Measurements from ENCODE around the gene OR6J1. TPM values are rescaled to one million over a fixed set of nuclear protein-coding genes. Genes with fewer than 3 reads are reported as not detected.
"Not testable (repeated sequence)": the region's sequence is repeated elsewhere in the genome, so short reads cannot be mapped to it uniquely, and the experiment has no call there.

OR6J1 gene
- total and polyA plus RNA-seq, 12 donors: not detected

DNA sequence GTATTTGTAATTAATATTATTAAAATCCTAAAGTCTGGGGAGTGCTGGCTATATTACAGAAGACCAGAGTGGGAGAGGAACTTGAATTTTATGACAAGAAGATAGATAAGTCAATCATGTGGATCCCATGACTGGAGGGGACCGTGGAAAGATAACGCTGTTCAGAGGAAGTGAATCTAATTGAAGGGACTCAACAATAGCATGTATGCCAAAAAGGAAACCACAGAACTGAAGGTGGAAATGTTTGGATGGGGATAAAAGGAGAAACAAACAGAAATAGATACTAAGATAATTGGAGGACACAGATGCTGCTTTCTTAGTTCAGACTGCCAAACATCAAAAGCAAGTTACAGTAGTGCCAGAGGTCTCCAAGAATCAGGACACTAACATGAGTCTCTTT is 21.1 kb downstream of the OR6J1 start:
- no peaks in the 10 kb centered on the region for H3K27me3 ChIP-seq
- H3K36me3 ChIP-seq (replicated peaks in 1 of 2): no peaks in the 10 kb centered on the region
- no peak overlapping the region for H3K4me3 ChIP-seq
- WGBS, 4 donors: 14 to 26% (median 19%) methylated on average over 2 of the region's 2 CpGs
- DNase-seq: no peak
- peaks cover 0 to 5% of the 10 kb centered on the region in 2 donors for H3K4me1 ChIP-seq (replicated peaks in 1 of 2)
- intact Hi-C loops (cut with DNase I): no loop called here
- no peak overlapping the region for H3K27ac ChIP-seq
- no peaks in the 10 kb centered on the region for H3K9me3 ChIP-seq (replicated peaks in 1 of 3)
- no peak for TF ChIP-seq POLR2A (IDR thresholded peaks at IDR 0.05)
- TF ChIP-seq, protein P1, sequence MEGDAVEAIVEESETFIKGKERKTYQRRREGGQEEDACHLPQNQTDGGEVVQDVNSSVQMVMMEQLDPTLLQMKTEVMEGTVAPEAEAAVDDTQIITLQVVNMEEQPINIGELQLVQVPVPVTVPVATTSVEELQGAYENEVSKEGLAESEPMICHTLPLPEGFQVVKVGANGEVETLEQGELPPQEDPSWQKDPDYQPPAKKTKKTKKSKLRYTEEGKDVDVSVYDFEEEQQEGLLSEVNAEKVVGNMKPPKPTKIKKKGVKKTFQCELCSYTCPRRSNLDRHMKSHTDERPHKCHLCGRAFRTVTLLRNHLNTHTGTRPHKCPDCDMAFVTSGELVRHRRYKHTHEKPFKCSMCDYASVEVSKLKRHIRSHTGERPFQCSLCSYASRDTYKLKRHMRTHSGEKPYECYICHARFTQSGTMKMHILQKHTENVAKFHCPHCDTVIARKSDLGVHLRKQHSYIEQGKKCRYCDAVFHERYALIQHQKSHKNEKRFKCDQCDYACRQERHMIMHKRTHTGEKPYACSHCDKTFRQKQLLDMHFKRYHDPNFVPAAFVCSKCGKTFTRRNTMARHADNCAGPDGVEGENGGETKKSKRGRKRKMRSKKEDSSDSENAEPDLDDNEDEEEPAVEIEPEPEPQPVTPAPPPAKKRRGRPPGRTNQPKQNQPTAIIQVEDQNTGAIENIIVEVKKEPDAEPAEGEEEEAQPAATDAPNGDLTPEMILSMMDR (IDR thresholded peaks at IDR 0.05): no peak

DNA sequence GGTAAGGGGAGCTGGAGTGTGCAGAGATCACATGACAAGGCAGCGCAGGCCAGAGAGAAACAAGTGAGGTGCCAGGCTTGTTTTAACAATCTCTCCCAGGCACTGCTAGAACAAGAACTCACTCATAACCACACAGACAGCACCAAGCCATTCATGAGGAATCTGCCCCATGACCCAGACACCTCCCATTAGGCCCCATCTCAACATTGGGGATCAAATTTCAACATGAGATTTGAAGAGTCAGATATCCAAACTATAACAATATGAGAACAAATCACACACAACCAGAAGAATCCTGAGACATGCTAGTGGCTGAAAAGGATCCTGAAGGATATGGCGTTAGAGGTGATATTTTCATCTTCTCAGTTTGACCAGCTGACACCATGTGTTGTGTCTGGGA is 21.9 kb downstream of the OR6J1 start:
- intact Hi-C loops (cut with DNase I): no loop called here
- no peaks in the 10 kb centered on the region for H3K9me3 ChIP-seq (replicated peaks in 1 of 3)
- no peaks in the 10 kb centered on the region for H3K36me3 ChIP-seq (replicated peaks in 1 of 2)
- H3K4me1 ChIP-seq (replicated peaks in 1 of 2): peaks cover 0 to 5% of the 10 kb centered on the region in 2 donors
- TF ChIP-seq POLR2A (IDR thresholded peaks at IDR 0.05): no peak
- TF ChIP-seq, protein P1 (IDR thresholded peaks at IDR 0.05): no peak
- WGBS, 4 donors: 84 to 95% (median 91%) methylated on average over 2 of the region's 2 CpGs
- H3K27me3 ChIP-seq: no peaks in the 10 kb centered on the region
- no peak for DNase-seq
- no peak overlapping the region for H3K4me3 ChIP-seq
- no peak overlapping the region for H3K27ac ChIP-seq

DNA sequence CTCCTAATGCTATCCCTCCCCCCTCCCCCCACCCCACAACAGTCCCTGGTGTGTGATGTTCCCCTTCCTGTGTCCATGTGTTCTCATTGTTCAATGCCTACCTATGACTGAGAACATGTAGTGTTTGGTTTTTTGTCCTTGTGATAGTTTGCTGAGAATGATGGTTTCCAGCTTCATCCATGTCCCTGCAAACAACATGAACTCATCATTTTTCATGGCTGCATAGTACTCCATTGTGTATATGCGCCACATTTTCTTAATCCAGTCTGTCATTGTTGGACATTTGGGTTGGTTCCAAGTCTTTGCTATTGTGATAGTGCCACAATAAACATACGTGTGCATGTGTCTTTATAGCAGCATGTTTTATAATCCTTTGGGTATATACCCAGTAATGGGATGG is 28.4 kb downstream of the OR6J1 start:
- WGBS, 4 donors: 88 to 95% (median 92%) methylated on average over 2 of the region's 2 CpGs
- H3K27me3 ChIP-seq; DNase-seq; H3K27ac ChIP-seq; intact Hi-C loops (cut with DNase I); H3K4me3 ChIP-seq; H3K9me3 ChIP-seq (replicated peaks in 1 of 3): not testable (repeated sequence)
- peaks cover 0 to 13% of the 10 kb centered on the region in 2 donors for H3K36me3 ChIP-seq (replicated peaks in 1 of 2)
- peaks cover 7 to 13% of the 10 kb centered on the region in 2 donors for H3K4me1 ChIP-seq (replicated peaks in 1 of 2)

DNA sequence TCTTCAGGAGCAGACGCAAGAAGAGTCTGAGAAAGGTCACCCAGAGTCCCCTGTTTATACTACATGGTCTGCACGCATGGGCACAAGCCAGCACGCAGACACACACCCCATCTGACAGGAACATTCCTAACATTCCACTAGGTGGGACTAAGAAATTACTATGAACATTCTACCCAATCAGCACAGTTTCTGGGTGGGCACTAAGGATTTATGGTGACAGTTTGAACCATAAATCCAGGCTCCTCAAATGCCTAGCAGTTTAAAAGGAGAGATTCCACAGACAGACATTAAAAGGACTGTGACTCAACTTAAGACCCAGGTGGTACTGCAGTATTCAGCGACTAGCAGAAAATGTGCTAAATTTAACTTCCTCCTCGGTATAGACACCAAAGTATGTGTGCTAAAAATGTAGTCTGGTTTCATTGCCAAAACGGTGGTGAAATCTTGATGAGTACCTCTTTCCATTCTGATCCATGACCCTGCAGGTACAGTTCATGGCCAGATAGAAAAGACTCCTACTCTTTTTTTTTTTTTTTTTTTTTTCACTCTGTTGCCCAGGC is 29.8 kb downstream of the OR6J1 start:
- peak in 6 of 7 donors; percentile 42 to 81 (median 69) for DNase-seq
- Histone ChIP-seq H3K9me3 (replicated peaks in 1 of 3) (no peaks in the 10 kb centered on the region), H3K36me3 (replicated peaks in 1 of 2) (peaks cover 0 to 27% of the 10 kb centered on the region in 2 donors), H3K4me1 (replicated peaks in 1 of 2) (peaks cover 7 to 13% of the 10 kb centered on the region in 2 donors), H3K27me3 (no peaks in the 10 kb centered on the region), H3K27ac (peak overlapping the region in 3 of 5 donors; percentile 18 to 75 (median 54)), H3K4me3 (no peak overlapping the region)
- TF ChIP-seq, protein P1 (IDR thresholded peaks at IDR 0.05): no peak
- no peak for TF ChIP-seq POLR2A (IDR thresholded peaks at IDR 0.05)
- 22 to 34% (median 27%) methylated on average over 6 of the region's 6 CpGs for WGBS, 4 donors
- intact Hi-C loops (cut with DNase I): no loop called here

DNA sequence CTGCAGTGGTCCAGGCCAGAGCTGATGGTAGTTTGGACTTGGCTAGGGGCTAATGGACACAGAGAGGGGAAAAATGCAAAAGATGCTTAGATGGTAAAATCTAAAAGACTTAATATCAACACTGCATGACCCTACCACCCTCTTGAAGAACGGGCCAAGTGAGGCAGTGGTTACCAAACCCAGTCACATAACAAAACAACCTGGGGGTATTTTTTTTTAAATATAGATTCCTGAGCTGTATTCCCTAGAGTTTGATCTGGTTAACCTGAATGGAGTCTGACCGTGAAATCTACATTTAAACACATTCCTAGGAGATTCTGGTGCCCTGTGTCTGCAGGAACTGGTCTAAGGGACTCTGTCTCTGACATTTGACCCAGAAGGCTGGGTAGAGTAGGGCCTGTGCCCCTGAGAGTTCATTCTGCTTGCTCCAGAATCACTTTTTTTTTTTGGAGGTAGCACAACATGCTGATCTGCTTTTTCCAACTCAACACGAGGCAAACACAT is 30.4 kb downstream of the OR6J1 start:
- 63 to 71% (median 67%) methylated on average over 3 of the region's 3 CpGs for WGBS, 4 donors
- Histone ChIP-seq H3K4me1 (replicated peaks in 1 of 2) (peaks cover 7 to 13% of the 10 kb centered on the region in 2 donors), H3K27ac (peak overlapping the region in 4 of 5 donors; percentile 8 to 75 (median 36))

More for the DNA sequence above, 30.4 kb downstream of the OR6J1 start:
- Histone ChIP-seq H3K9me3 (replicated peaks in 1 of 3) (no peaks in the 10 kb centered on the region), H3K36me3 (replicated peaks in 1 of 2) (peaks cover 0 to 32% of the 10 kb centered on the region in 2 donors), H3K4me3 (no peak overlapping the region), H3K27me3 (no peaks in the 10 kb centered on the region)
- DNase-seq: no peak
- intact Hi-C loops (cut with DNase I): no loop called here
- no peak for TF ChIP-seq POLR2A (IDR thresholded peaks at IDR 0.05)
- TF ChIP-seq, protein P1 (IDR thresholded peaks at IDR 0.05): no peak
